PC-3 (cell line): ENCODE data around the gene IER5L.

Experiments used
- CTCF ChIP-seq: fragments of 300-600 bp; sonication (generic); conservative IDR thresholded peaks from 2 replicates; pipeline ENCODE4 v1.5.1; 2017; ENCODE audit warnings: antibody characterized with exemption, low read depth, mild to moderate bottlenecking, low read length
- EZH2 ChIP-seq: fragments of 300-600 bp; sonication (generic); IDR thresholded peaks from one replicate; pipeline ENCODE4 v1.6.1; 2017; ENCODE audit warnings: antibody characterized with exemption, mild to moderate bottlenecking, low read length; ENCODE audit not compliant: unreplicated experiment
- EZH2phosphoT487 ChIP-seq: fragments of 300-600 bp; sonication (generic); IDR thresholded peaks from 2 replicates; pipeline ENCODE4 v1.6.1; 2018; ENCODE audit warnings: mild to moderate bottlenecking, antibody characterized with exemption, low read length, borderline replicate concordance

GRCh38 chr9:129175825-129176633, 2.0 kb downstream of the IER5L start:
- TF ChIP-seq EZH2 (no peak), EZH2phosphoT487 (no peak), CTCF (no peak)
